Right cardiac atrium (tissue), 5 donors: ENCODE measurements around the gene ZSWIM3. TPM values are rescaled to one million over a fixed set of nuclear protein-coding genes. Genes with fewer than 3 reads are reported as not detected.
"Not testable (repeated sequence)": the region's sequence is repeated elsewhere in the genome, so short reads cannot be mapped to it uniquely, and the experiment has no call there.

Experiments used
- ATAC-seq, 2 donors: fragments of 200-7000 bp; cut with Tn5 transposase; one replicate each; pipeline versions ENCODE4 v1.8.0 to v1.9.1; 2020; ENCODE audit warnings: moderate library complexity in 2 of 2, mild to moderate bottlenecking in 1 of 2
- DNase-seq, 3 donors: peaks; one replicate each; pipeline ENCODE4 v3.0.0-alpha.2; 2020
- H3K27ac ChIP-seq: one replicate; pipeline ENCODE4 v1.5.1; 2013; ENCODE audit warnings: mild to moderate bottlenecking, low read length, control low read depth, moderate library complexity
- H3K27me3 ChIP-seq: one replicate; pipeline ENCODE4 v1.6.1; 2013; ENCODE audit not compliant: control insufficient read depth, insufficient read depth
- H3K4me1 ChIP-seq: one replicate; pipeline ENCODE4 v1.6.1; 2013; ENCODE audit warnings: low read length; ENCODE audit not compliant: control insufficient read depth, insufficient read depth
- H3K4me3 ChIP-seq: one replicate; pipeline ENCODE4 v1.5.1; 2013; ENCODE audit warnings: low read length, control low read depth
- H3K9me3 ChIP-seq: one replicate; pipeline ENCODE4 v1.6.1; 2013; ENCODE audit warnings: low read length; ENCODE audit not compliant: control insufficient read depth
- WGBS: extraction: QIAGEN DNeasy Blood & Tissue Kit; methylation state at CpG from one replicate; pipeline ENCODE4 v1.1.7; 2013; 5-methylcytosine and 5-hydroxymethylcytosine counted together
- intact Hi-C, 4 donors: fragments of 100-400 bp; cut with DNase I; formaldehyde crosslinking; loops; one replicate each; pipeline versions ENCODE4 v1.11.0 to v1.14.0; 2022 to 2023
- polyA plus RNA-seq: library from polyadenylated mRNA; stranded (reverse); fragments of 200-250 nt; gene quantifications from one replicate; pipeline ENCODE4 v1.2.3, GENCODE V29; 2013
- total RNA-seq, 4 donors: library from RNA; stranded (reverse); fragmentation: NEBNext Ultra II Directional; extraction: Animal tissue kit (Norgen Biotek cat#: 25700); gene quantifications; one replicate each; pipeline ENCODE4 v1.2.1, GENCODE V29; 2021
- donor health status: healthy with polysubstance abuse.
- donor health status: DM: no; HTN: yes; CAD: no.
- donor health status: DM: no; HTN: no; CAD: no.
- donor health status: DM: no; HTN: yes; CAD: no; lungs with severe emphysema.
- donor health status: DM: yes; HTN: yes; CAD: no.

The ZSWIM3 gene
- total and polyA plus RNA-seq, 5 donors: 1.7 to 3.3 (median 2.3) TPM

DNA sequence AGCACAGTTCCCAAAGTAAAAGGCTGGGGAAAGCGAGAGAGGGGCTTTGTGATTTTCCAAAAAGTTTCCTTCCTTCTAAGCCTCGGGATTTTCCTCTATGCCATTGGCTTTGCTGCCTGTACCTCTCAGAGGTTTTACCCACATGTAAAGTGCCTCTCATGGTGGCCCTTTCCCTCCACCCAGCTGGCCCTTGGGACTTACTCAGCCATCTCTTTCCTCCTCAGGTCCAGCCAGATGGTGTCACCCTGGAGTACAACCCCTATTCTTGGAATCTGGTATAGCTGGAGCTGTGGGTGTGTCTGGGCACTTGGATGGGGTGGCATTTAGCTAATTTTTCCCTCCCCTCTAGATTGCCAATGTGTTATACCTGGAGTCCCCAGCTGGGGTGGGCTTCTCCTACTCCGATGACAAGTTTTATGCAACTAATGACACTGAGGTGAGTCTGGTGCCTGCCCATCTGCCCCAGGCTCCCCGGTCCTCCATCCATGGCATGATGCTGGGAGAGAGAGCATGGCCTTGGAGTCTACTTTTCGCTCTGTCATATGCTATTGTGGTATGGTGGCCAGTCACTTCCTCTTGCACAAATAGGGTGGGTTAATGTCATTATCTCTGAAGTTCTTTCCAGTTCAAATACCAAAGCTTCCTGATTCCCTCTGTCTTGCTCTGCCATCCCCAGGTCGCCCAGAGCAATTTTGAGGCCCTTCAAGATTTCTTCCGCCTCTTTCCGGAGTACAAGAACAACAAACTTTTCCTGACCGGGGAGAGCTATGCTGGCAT lies 34.8 kb downstream of the ZSWIM3 start:
- Histone ChIP-seq H3K4me3 (peak overlapping the region; percentile 67), H3K27ac (no peak overlapping the region), H3K27me3 (no peaks in the 10 kb centered on the region), H3K9me3 (no peaks in the 10 kb centered on the region), H3K4me1 (no peaks in the 10 kb centered on the region)
- intact Hi-C loops: loop anchor here in 2 of 4 donors (10.0 kb wide), 2 partner anchors 63 to 73 kb away; no protein-coding TSS in a partner anchor
- DNase-seq (no peak), ATAC-seq (no peak)
- WGBS: 79% methylated on average over 9 of the region's 9 CpGs

DNA sequence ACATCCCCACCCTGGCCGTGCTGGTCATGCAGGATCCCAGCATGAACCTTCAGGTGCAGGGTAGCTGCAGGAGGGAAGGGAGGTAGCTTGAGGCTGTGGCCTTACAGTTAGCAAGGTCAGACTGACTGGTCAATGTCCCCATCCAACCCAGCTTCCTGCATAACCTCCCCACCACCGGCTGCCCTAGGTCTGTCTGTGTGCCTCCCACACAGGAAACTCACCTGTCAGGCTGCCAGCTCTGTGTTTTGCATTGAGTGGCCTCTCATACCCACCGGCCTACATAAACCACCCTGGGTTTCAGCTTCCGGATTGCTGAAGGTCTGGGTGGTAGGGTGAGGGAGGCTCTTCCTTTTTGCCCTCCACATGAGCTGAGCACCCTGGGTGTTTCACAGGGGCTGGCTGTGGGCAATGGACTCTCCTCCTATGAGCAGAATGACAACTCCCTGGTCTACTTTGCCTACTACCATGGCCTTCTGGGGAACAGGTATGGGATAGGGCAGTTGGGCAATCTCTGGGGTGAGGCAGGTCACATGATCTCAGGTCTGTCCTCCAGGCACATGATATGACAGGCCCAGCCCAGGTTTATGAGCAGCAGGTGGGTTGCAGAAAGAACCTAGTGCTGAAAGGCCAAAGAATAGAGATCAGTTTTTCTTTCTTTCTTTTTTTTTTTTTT lies 35.5 kb downstream of the ZSWIM3 start:
- ATAC-seq (no peak), DNase-seq (no peak)
- Histone ChIP-seq H3K27me3 (no peaks in the 10 kb centered on the region), H3K27ac (no peak overlapping the region), H3K9me3 (no peaks in the 10 kb centered on the region), H3K4me1 (no peaks in the 10 kb centered on the region), H3K4me3 (no peak overlapping the region)
- 65% methylated on average over 4 of the region's 4 CpGs for WGBS
- intact Hi-C loops: loop anchor here in 2 of 4 donors (10.0 kb wide), 2 partner anchors 62 to 72 kb away; no protein-coding TSS in a partner anchor

DNA sequence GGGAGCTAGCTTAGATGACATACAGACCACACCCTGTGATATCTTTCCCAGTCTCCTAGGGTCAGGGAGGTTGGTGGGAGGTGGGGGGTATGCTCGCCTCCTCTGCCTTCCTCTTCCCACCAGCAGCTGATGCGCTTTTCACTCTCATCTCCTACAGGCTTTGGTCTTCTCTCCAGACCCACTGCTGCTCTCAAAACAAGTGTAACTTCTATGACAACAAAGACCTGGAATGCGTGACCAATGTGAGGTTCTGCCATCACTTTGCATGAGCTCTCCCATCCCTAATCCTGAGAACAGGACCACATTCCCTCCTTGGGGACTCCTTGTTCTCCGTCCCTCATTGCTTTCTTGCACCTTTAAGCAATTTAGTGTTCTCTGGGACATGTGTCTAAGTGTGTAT lies 36.4 kb downstream of the ZSWIM3 start:
- intact Hi-C loops: loop anchor here in 2 of 4 donors (10.0 kb wide), 2 partner anchors 61 to 71 kb away; no protein-coding TSS in a partner anchor

DNA sequence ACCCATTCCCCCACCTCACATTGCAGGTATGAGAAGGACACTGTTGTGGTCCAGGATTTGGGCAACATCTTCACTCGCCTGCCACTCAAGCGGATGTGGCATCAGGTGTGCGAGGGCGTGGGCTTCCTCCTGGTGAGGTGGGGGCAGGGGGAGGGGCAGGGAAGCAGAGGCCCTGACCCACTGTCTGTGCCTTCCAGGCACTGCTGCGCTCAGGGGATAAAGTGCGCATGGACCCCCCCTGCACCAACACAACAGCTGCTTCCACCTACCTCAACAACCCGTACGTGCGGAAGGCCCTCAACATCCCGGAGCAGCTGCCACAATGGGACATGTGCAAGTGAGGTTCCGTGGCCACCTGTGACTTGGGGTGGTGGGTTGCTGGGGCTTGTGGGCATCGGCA lies 37.4 kb downstream of the ZSWIM3 start:
- intact Hi-C loops: loop anchor here in 2 of 4 donors (10.0 kb wide), 2 partner anchors 60 to 70 kb away; no protein-coding TSS in a partner anchor
- Histone ChIP-seq H3K4me3 (no peak overlapping the region), H3K27me3 (no peaks in the 10 kb centered on the region), H3K9me3 (no peaks in the 10 kb centered on the region), H3K4me1 (no peaks in the 10 kb centered on the region), H3K27ac (no peak overlapping the region)
- WGBS: 84% methylated on average over 12 of the region's 12 CpGs
- DNase-seq: peak in 1 of 3 donors; percentile 54
- ATAC-seq: no peak

More for the DNA sequence above, 36.4 kb downstream of the ZSWIM3 start:
- 92% methylated on average over 4 of the region's 4 CpGs for WGBS
- Histone ChIP-seq H3K9me3 (no peaks in the 10 kb centered on the region), H3K27me3 (no peaks in the 10 kb centered on the region), H3K4me1 (no peaks in the 10 kb centered on the region), H3K27ac (no peak overlapping the region), H3K4me3 (no peak overlapping the region)
- ATAC-seq: no peak
- no peak for DNase-seq

DNA sequence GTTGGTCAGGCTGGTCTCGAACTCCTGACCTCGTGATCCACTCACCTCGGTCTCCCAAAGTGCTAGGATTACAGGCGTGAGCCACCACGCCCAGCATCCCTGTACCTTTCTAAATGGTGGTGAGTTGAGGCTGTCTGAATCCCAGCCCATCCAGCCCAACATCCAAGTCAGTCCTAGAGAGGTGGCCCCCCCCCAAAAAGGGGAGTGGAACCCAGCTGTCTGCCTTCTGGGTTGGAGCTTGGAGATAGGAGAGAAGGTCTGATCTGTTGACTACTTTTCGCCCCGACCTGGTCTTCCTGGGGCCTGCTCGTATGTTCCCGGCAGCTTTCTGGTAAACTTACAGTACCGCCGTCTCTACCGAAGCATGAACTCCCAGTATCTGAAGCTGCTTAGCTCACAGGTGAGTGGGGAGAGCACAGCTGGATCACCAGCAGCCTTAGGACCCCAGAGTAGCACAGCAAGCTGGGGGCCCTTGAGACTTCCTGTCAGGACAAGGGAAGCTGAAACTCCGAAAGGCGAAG lies 39.3 kb downstream of the ZSWIM3 start:
- Histone ChIP-seq H3K9me3 (no peaks in the 10 kb centered on the region), H3K27ac (no peak overlapping the region), H3K4me3 (no peak overlapping the region), H3K4me1 (no peaks in the 10 kb centered on the region), H3K27me3 (no peaks in the 10 kb centered on the region)
- WGBS: 92% methylated on average over 14 of the region's 14 CpGs
- intact Hi-C loops: loop anchor here in 2 of 4 donors (10.0 kb wide), 2 partner anchors 58 to 68 kb away; no protein-coding TSS in a partner anchor
- DNase-seq (peak in 1 of 3 donors; percentile 36), ATAC-seq (no peak)

DNA sequence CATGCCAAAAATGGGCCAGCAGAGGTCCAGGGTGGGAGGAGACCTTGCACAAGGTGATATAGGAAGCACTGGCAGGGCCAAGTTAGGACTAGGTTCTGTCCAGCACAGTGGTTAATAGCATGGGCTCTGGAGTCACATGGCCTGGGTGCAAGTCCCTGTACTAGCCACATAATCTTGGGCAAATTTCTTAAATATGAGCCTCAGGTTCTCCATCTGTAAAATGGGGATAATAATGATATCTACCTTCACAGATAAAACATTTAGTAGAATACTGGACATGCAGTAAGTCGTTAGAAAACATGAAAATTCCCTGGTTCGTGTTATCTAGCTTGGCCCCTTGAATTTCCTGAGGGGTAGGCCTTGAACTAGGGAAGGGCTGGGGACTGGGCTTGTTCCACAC lies 39.9 kb downstream of the ZSWIM3 start:
- WGBS: 76% methylated on average over 2 of the region's 2 CpGs
- Histone ChIP-seq H3K27ac (no peak overlapping the region), H3K4me1 (no peaks in the 10 kb centered on the region), H3K9me3 (no peaks in the 10 kb centered on the region), H3K4me3 (no peak overlapping the region), H3K27me3 (no peaks in the 10 kb centered on the region)
- DNase-seq (no peak), ATAC-seq (no peak)
- intact Hi-C loops: loop anchor here in 2 of 4 donors (10.0 kb wide), 2 partner anchors 58 to 68 kb away; no protein-coding TSS in a partner anchor

DNA sequence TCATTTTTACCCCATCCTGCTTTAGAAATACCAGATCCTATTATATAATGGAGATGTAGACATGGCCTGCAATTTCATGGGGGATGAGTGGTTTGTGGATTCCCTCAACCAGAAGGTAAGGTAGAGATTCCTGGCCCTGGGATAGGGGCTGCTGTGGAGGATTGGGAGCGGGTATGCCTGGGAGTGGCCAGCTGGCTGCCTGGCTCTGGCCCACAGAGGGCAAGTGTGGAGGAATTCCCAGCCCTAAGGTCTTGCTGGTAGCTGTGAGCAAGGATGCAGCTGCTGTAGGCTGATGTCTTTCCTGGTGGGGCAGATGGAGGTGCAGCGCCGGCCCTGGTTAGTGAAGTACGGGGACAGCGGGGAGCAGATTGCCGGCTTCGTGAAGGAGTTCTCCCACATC lies 40.3 kb downstream of the ZSWIM3 start:
- ATAC-seq (no peak), DNase-seq (peak in 1 of 3 donors; percentile 17)
- H3K4me3 ChIP-seq: no peak overlapping the region

DNA sequence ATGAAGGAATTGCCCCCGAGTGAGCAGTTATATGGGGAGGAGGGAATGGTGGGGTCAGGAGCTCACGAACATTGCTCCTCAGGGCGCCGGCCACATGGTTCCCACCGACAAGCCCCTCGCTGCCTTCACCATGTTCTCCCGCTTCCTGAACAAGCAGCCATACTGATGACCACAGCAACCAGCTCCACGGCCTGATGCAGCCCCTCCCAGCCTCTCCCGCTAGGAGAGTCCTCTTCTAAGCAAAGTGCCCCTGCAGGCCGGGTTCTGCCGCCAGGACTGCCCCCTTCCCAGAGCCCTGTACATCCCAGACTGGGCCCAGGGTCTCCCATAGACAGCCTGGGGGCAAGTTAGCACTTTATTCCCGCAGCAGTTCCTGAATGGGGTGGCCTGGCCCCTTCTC lies 40.9 kb downstream of the ZSWIM3 start:
- intact Hi-C loops: loop anchor here in 2 of 4 donors (10.0 kb wide), 2 partner anchors 57 to 67 kb away; no protein-coding TSS in a partner anchor
- 88% methylated on average over 12 of the region's 12 CpGs for WGBS
- no peak overlapping the region for H3K4me3 ChIP-seq
- no peaks in the 10 kb centered on the region for H3K4me1 ChIP-seq
- no peaks in the 10 kb centered on the region for H3K9me3 ChIP-seq
- no peak for ATAC-seq
- H3K27ac ChIP-seq: no peak overlapping the region
- DNase-seq: peak in 1 of 3 donors; percentile 36
- no peaks in the 10 kb centered on the region for H3K27me3 ChIP-seq

More for the DNA sequence above, 40.3 kb downstream of the ZSWIM3 start:
- Histone ChIP-seq H3K4me1 (no peaks in the 10 kb centered on the region), H3K27ac (no peak overlapping the region), H3K9me3 (no peaks in the 10 kb centered on the region), H3K27me3 (no peaks in the 10 kb centered on the region)
- WGBS: 91% methylated on average over 7 of the region's 7 CpGs
- intact Hi-C loops: loop anchor here in 2 of 4 donors (10.0 kb wide), 2 partner anchors 57 to 67 kb away; no protein-coding TSS in a partner anchor

DNA sequence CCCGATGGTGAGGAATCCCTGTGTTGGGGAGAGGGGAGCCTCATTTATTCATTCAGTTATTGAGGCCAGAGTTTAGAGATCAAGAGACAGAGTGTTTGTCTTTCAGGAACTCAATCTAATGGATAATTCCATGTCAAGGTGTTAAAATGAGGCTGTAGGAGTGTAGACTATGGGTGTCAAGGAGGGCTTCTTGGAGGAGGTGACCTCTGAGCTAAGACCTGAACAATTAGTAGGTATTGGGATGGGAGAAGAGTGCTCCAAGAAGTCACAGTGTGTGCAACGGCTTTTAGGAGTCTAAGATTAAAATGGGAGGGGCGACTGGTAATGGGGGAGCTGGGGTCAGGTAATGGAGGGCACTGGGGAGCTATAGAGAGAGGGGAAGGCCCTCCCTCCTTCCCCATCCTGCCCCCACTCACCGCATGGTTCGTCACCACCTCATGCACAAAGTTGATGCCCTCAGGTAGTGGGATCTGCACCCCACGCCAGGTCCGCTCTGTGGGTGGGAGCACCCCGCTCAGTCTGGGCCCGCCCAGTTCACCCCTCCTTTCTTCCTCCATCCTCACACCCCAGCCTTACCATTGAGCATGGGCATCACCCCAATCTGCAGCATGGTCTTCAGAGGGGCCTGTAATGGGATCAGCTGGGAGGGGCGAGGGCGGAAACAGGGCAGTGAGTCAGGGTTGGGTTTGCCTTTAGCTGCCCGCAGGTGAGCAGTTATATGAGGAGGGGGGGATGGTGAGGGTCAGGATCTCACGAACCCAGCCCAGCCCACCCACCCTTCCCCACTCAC lies 41.8 kb downstream of the ZSWIM3 start:
- 88% methylated on average over 13 of the region's 13 CpGs for whole genome bisulfite sequencing

DNA sequence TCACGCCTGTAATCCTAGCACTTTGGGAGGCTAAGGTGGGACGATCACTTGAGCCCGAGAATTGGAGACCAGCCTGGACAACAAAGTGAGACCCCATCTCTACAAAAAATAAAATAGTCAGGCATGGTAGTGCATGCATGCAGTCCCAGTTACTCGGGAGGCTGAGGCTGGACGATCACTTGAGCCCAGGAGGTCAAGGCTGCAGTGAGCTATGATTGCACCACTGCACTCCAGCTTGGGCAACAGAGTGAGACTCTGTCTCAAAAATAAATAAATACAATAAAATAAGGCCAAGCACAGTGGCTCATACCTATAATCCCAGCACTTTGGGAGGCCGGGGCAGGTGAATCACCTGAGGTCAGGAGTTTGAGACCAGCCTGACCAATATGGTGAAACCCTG lies 43.9 kb downstream of the ZSWIM3 start:
- DNase-seq, H3K4me1 ChIP-seq, H3K4me3 ChIP-seq, H3K27me3 ChIP-seq, H3K27ac ChIP-seq, ATAC-seq, H3K9me3 ChIP-seq, intact Hi-C loops: not testable (repeated sequence)
- WGBS: 97% methylated on average over 6 of the region's 6 CpGs

More for the DNA sequence above, 41.8 kb downstream of the ZSWIM3 start:
- Histone ChIP-seq H3K9me3 (no peaks in the 10 kb centered on the region), H3K27ac (no peak overlapping the region), H3K27me3 (no peaks in the 10 kb centered on the region), H3K4me1 (no peaks in the 10 kb centered on the region), H3K4me3 (no peak overlapping the region)
- DNase-seq (peak in 1 of 3 donors; percentile 57), ATAC-seq (no peak)
- intact Hi-C loops: loop anchor here in 2 of 4 donors (10.0 kb wide), 2 partner anchors 56 to 66 kb away; no protein-coding TSS in a partner anchor
